ENCODE results near the gene C2CD3. TPM values are rescaled to one million over a fixed set of nuclear protein-coding genes. Genes with fewer than 3 reads are reported as not detected.

Gene C2CD3
- total RNA-seq, 1 experiment from 2014 or later, result 18.7 TPM

GRCh38 chr11:74179234-74180052 is 8.6 kb upstream of the C2CD3 start (continued):
- TF ChIP-seq, protein P1, sequence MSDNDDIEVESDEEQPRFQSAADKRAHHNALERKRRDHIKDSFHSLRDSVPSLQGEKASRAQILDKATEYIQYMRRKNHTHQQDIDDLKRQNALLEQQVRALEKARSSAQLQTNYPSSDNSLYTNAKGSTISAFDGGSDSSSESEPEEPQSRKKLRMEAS (CRISPR knock-in tag; IDR thresholded peaks at IDR 0.05), result no peak
- no peak for TF ChIP-seq TEAD4 (CRISPR knock-in tag; IDR thresholded peaks at IDR 0.05)
- no peak for TF ChIP-seq CREB1 (CRISPR knock-in tag; IDR thresholded peaks at IDR 0.05)
- no peak for TF ChIP-seq E2F1 (CRISPR knock-in tag; IDR thresholded peaks at IDR 0.05)

DNA sequence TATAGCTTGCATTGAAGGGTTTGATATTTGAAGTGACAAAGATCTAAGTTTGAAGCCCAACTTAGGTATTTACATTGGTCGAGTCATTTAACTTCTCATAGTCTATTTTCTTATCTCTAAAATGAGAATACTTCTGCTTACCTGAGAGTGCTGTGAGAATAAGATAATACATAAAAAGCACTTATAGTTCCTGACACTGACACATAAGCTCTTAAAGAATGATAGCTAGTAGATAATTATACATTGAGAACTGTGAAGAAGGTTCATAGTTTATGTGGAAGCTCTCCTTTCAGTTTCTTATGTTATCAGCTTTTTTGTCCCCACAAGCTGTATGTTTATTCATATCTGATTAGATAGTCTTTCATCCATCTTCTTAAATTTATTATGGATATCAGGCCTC is 5.1 kb upstream of the C2CD3 start:
- Mint-ChIP-seq H3K36me3 (no peaks in the 10 kb centered on the region), H3K4me3 (no peak overlapping the region), H3K4me1 (peaks cover 9% of the 10 kb centered on the region; the same call in 1 of the 2 replicates), H3K27ac (no peak overlapping the region), H3K9me3 (no peaks in the 10 kb centered on the region), H3K27me3 (ENCODE audit: low read depth) (no peaks in the 10 kb centered on the region)
- POLR2A ChIA-PET, result no interaction called here
- ATAC-seq, result no peak
- CTCF ChIA-PET, result no interaction called here
- TF ChIP-seq AR (CRISPR knock-in tag; IDR thresholded peaks at IDR 0.05) (no peak), ATF6 (CRISPR knock-in tag; IDR thresholded peaks at IDR 0.05) (no peak), SMAD3 (CRISPR knock-in tag; IDR thresholded peaks at IDR 0.05; ENCODE audit: borderline replicate concordance) (no peak), NR2C2 (CRISPR knock-in tag; IDR thresholded peaks at IDR 0.05) (no peak), E2F5 (CRISPR knock-in tag; IDR thresholded peaks at IDR 0.05) (no peak), ZNF512 (CRISPR knock-in tag; IDR thresholded peaks at IDR 0.05; ENCODE audit: borderline replicate concordance) (no peak), GABPB1 (CRISPR knock-in tag; IDR thresholded peaks at IDR 0.05) (no peak), TEAD4 (CRISPR knock-in tag; IDR thresholded peaks at IDR 0.05) (no peak), ZNF121 (CRISPR knock-in tag; IDR thresholded peaks at IDR 0.05) (no peak), CBFB (CRISPR knock-in tag; IDR thresholded peaks at IDR 0.05; ENCODE audit: low read depth) (no peak)
- TF ChIP-seq, protein P2, sequence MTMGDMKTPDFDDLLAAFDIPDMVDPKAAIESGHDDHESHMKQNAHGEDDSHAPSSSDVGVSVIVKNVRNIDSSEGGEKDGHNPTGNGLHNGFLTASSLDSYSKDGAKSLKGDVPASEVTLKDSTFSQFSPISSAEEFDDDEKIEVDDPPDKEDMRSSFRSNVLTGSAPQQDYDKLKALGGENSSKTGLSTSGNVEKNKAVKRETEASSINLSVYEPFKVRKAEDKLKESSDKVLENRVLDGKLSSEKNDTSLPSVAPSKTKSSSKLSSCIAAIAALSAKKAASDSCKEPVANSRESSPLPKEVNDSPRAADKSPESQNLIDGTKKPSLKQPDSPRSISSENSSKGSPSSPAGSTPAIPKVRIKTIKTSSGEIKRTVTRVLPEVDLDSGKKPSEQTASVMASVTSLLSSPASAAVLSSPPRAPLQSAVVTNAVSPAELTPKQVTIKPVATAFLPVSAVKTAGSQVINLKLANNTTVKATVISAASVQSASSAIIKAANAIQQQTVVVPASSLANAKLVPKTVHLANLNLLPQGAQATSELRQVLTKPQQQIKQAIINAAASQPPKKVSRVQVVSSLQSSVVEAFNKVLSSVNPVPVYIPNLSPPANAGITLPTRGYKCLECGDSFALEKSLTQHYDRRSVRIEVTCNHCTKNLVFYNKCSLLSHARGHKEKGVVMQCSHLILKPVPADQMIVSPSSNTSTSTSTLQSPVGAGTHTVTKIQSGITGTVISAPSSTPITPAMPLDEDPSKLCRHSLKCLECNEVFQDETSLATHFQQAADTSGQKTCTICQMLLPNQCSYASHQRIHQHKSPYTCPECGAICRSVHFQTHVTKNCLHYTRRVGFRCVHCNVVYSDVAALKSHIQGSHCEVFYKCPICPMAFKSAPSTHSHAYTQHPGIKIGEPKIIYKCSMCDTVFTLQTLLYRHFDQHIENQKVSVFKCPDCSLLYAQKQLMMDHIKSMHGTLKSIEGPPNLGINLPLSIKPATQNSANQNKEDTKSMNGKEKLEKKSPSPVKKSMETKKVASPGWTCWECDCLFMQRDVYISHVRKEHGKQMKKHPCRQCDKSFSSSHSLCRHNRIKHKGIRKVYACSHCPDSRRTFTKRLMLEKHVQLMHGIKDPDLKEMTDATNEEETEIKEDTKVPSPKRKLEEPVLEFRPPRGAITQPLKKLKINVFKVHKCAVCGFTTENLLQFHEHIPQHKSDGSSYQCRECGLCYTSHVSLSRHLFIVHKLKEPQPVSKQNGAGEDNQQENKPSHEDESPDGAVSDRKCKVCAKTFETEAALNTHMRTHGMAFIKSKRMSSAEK (CRISPR knock-in tag; IDR thresholded peaks at IDR 0.05; ENCODE audit: borderline replicate concordance), result no peak
- DNase-seq (ENCODE audit: low spot score), result no peak

Measured in WTC11 (cell line).